ENCODE measurements around the gene FAM83G.

Gene FAM83G

GRCh38 chr17:19014628-19015215 lies 10.2 kb upstream of the FAM83G start:
- Histone ChIP-seq H3K27me3 (replicated peaks) (peaks cover 2% of the 10 kb centered on the region), H3K4me3 (ENCODE audit: low read depth, low read length) (no peak overlapping the region), H3K27ac (no peak overlapping the region), H3K36me3 (replicated peaks) (no peaks in the 10 kb centered on the region)
- TF ChIP-seq CTCF (IDR thresholded peaks at IDR 0.05; ENCODE audit: low read depth, low read length, missing control alignments): no peak
- no peak for DNase-seq
- in situ Hi-C loops (cut with HindIII; ENCODE audit: low pct_ligation_motif_present, low sequenced_read_pairs): no loop called here

- no peak for DNase-seq
- Histone ChIP-seq H3K36me3 (replicated peaks) (no peaks in the 10 kb centered on the region), H3K27me3 (replicated peaks) (no peaks in the 10 kb centered on the region), H3K4me3 (ENCODE audit: low read depth, low read length) (no peak overlapping the region), H3K27ac (no peak overlapping the region)
- in situ Hi-C loops (cut with HindIII; ENCODE audit: low pct_ligation_motif_present, low sequenced_read_pairs): no loop called here
- TF ChIP-seq CTCF (IDR thresholded peaks at IDR 0.05; ENCODE audit: low read depth, low read length, missing control alignments): no peak
These were observed 9.5 kb upstream of the FAM83G start for GRCh38 chr17:19013806-19014627.

- in situ Hi-C loops (cut with HindIII; ENCODE audit: low pct_ligation_motif_present, low sequenced_read_pairs): no loop called here
- H3K36me3 ChIP-seq (replicated peaks): no peaks in the 10 kb centered on the region
- TF ChIP-seq CTCF (IDR thresholded peaks at IDR 0.05; ENCODE audit: low read depth, low read length, missing control alignments): no peak
- H3K4me3 ChIP-seq (ENCODE audit: low read depth, low read length): no peak overlapping the region
- no peaks in the 10 kb centered on the region for H3K27me3 ChIP-seq (replicated peaks)
- DNase-seq: no peak
- no peak overlapping the region for H3K27ac ChIP-seq
These were observed 8.7 kb upstream of the FAM83G start for GRCh38 chr17:19013226-19013625.

- no peaks in the 10 kb centered on the region for H3K27me3 ChIP-seq (replicated peaks)
- TF ChIP-seq CTCF (IDR thresholded peaks at IDR 0.05; ENCODE audit: low read depth, low read length, missing control alignments): no peak
- H3K27ac ChIP-seq: no peak overlapping the region
- in situ Hi-C loops (cut with HindIII; ENCODE audit: low pct_ligation_motif_present, low sequenced_read_pairs): no loop called here
- H3K4me3 ChIP-seq (ENCODE audit: low read depth, low read length): no peak overlapping the region
- no peaks in the 10 kb centered on the region for H3K36me3 ChIP-seq (replicated peaks)
- no peak for DNase-seq
These were observed 7.9 kb upstream of the FAM83G start for GRCh38 chr17:19012171-19013080.

GRCh38 chr17:19011581-19011980 lies 7.0 kb upstream of the FAM83G start:
- Histone ChIP-seq H3K27me3 (replicated peaks) (no peaks in the 10 kb centered on the region), H3K27ac (no peak overlapping the region), H3K36me3 (replicated peaks) (no peaks in the 10 kb centered on the region), H3K4me3 (ENCODE audit: low read depth, low read length) (no peak overlapping the region)
- in situ Hi-C loops (cut with HindIII; ENCODE audit: low pct_ligation_motif_present, low sequenced_read_pairs): no loop called here
- no peak for DNase-seq
- TF ChIP-seq CTCF (IDR thresholded peaks at IDR 0.05; ENCODE audit: low read depth, low read length, missing control alignments): no peak

Measured in brain microvascular endothelial cell (primary cell).